K562 (cell line): ENCODE measurements around the gene PCDH12. TPM values are rescaled to one million over a fixed set of nuclear protein-coding genes. Genes with fewer than 3 reads are reported as not detected.

ENCODE experiments used
- ATAC-seq: fragments of 200-7000 bp; cut with Tn5 transposase; 3 replicates; pipeline ENCODE4 v1.9.1; 2020; ENCODE audit warnings: moderate library complexity
- BruUV-seq: library from RNA; stranded (reverse); fragments of 400-500 nt; replicated peaks from 2 replicates; lab custom pipeline; 2021; lab: Mats Ljungman, UMichigan
- CTCF ChIA-PET: fragments of 300-600 bp; formaldehyde crosslinking; extraction: SDS; loops from one replicate; lab custom pipeline; 2021; ENCODE audit warnings: low intra/inter-chr PET ratio; lab: Yijun Ruan, JAX
- POLR2A ChIA-PET: fragments of 300-600, 350-650 bp; sonication (Branson Sonifier 250); formaldehyde crosslinking; extraction: SDS; loops from one replicate; lab custom pipeline; 2021; ENCODE audit warnings: antibody characterized with exemption, inconsistent platforms; lab: Yijun Ruan, JAX
- DNase-seq, 4 experiments: peaks; one replicate each; pipeline versions ENCODE4 v3.0.0 to v3.0.0-alpha.2; 2011 to 2018; ENCODE audit warnings: low spot score in 3 of 4, mixed read lengths in 3 of 4; ENCODE audit errors: extremely low read depth in 1 of 4
- FAIRE-seq: peaks from 2 replicates; lab custom pipeline; 2011; peaks lifted over from hg19 to GRCh38; lab: Jason Lieb, UNC
- H2AFZ ChIP-seq: 2 replicates; pipeline ENCODE4 v1.6.0; 2011; ENCODE audit warnings: low read depth, low read length, control low read depth, inconsistent platforms
- H3K27ac ChIP-seq: fragments of 200-600 bp; 3 replicates; pipeline ENCODE4 v1.8.0; 2011; ENCODE audit warnings: low read depth, mild to moderate bottlenecking, control low read depth, inconsistent platforms, low read length, moderate library complexity, mixed read lengths; ENCODE audit errors: extremely low read depth
- H3K27me3 ChIP-seq, 2 experiments: fragments of 300-600 bp in 1 of 2; 2 replicates in 1 of 2; 3 replicates in 1 of 2; pipeline versions ENCODE4 v1.6.0 to v1.8.0; 2011; ENCODE audit warnings: inconsistent platforms in 2 of 2, low read length in 2 of 2, mild to moderate bottlenecking in 1 of 2, mixed read lengths in 1 of 2, moderate library complexity in 1 of 2; ENCODE audit not compliant: control insufficient read depth in 2 of 2, insufficient read depth in 2 of 2
- H3K36me3 ChIP-seq: fragments of 300-600 bp; 3 replicates; pipeline ENCODE4 v1.8.0; 2011; ENCODE audit warnings: mild to moderate bottlenecking, low read length, inconsistent platforms; ENCODE audit not compliant: control insufficient read depth, insufficient read depth
- H3K4me1 ChIP-seq, 2 experiments: fragments of 200-600 bp in 1 of 2; replicated peaks in 1 of 2; 2 replicates in 1 of 2; 3 replicates in 1 of 2; pipeline versions ENCODE4 v1.5.1 to v1.8.0; 2011; ENCODE audit warnings: inconsistent platforms in 2 of 2, low read length in 2 of 2, mild to moderate bottlenecking in 1 of 2, mixed read lengths in 1 of 2, moderate library complexity in 1 of 2; ENCODE audit not compliant: control insufficient read depth in 2 of 2, insufficient read depth in 2 of 2
- H3K4me2 ChIP-seq: 2 replicates; pipeline ENCODE4 v1.6.1; 2011; ENCODE audit warnings: low read length, control low read depth, inconsistent platforms, mixed read lengths; ENCODE audit not compliant: insufficient read depth
- H3K4me3 ChIP-seq: fragments of 200-600 bp; sonication (generic), shearing (Covaris generic); 2 replicates; pipeline ENCODE4 v1.5.1; 2016; ENCODE audit warnings: control low read depth, inconsistent platforms
- H3K79me2 ChIP-seq: fragments of 200-600 bp; 3 replicates; pipeline ENCODE4 v1.8.0; 2011; ENCODE audit warnings: low read length, inconsistent platforms; ENCODE audit not compliant: control insufficient read depth, insufficient read depth
- H3K9ac ChIP-seq, 2 experiments: 2 replicates each; pipeline versions ENCODE4 v1.6.0 to v1.6.1; 2011; ENCODE audit warnings: low read depth in 2 of 2, low read length in 2 of 2, control low read depth in 1 of 2, inconsistent platforms in 1 of 2, mild to moderate bottlenecking in 1 of 2, mixed read lengths in 1 of 2; ENCODE audit not compliant: insufficient read depth in 1 of 2
- H3K9me1 ChIP-seq: one replicate; pipeline ENCODE4 v1.6.0; 2011; ENCODE audit warnings: inconsistent platforms, mild to moderate bottlenecking, low read length, moderate library complexity; ENCODE audit not compliant: control insufficient read depth, insufficient read depth
- H3K9me3 ChIP-seq: replicated peaks from 2 replicates; pipeline ENCODE4 v1.5.1; 2011; ENCODE audit warnings: low read depth, low read length, inconsistent platforms; ENCODE audit not compliant: control insufficient read depth, insufficient read depth
- H4K20me1 ChIP-seq: replicated peaks from 2 replicates; pipeline ENCODE4 v1.6.1; 2011; ENCODE audit warnings: low read length, inconsistent platforms, mixed read lengths; ENCODE audit not compliant: control insufficient read depth, insufficient read depth
- ARID2 ChIP-seq: fragments of 450-650 bp; IDR thresholded peaks from 2 replicates; pipeline ENCODE4 v1.6.1; 2017; ENCODE audit warnings: antibody characterized with exemption, mild to moderate bottlenecking
- ASH1L ChIP-seq: fragments of 450-650 bp; IDR thresholded peaks from 2 replicates; pipeline ENCODE4 v1.6.1; 2018; ENCODE audit warnings: borderline replicate concordance, mild to moderate bottlenecking, low read depth; ENCODE audit not compliant: partially characterized antibody
- CHD2 ChIP-seq: IDR thresholded peaks from 2 replicates; pipeline ENCODE4 v1.6.1; 2011; ENCODE audit warnings: low read depth, low read length
- HES1 ChIP-seq: fragments of 450-650 bp; IDR thresholded peaks from 2 replicates; pipeline ENCODE4 v1.6.1; 2016; ENCODE audit warnings: low read depth, mild to moderate bottlenecking, moderate library complexity
- HNRNPUL1 ChIP-seq: fragments of 200-400 bp; formaldehyde crosslinking; IDR thresholded peaks from 2 replicates; pipeline ENCODE4 v1.6.1; 2017; ENCODE audit warnings: low read length
- KLF1 ChIP-seq: fragments of 450-650 bp; IDR thresholded peaks from 2 replicates; pipeline ENCODE4 v1.6.1; 2016; ENCODE audit warnings: missing genetic modification characterization, missing compliant biosample characterization
- MAFK ChIP-seq: IDR thresholded peaks from 2 replicates; pipeline ENCODE4 v1.6.1; 2011; ENCODE audit warnings: low read length, improper control_type of control experiment
- MEIS2 ChIP-seq: fragments of 450-650 bp; IDR thresholded peaks from 2 replicates; pipeline ENCODE4 v1.6.1; 2014; ENCODE audit warnings: mild to moderate bottlenecking; ENCODE audit not compliant: partially characterized antibody
- MTA3 ChIP-seq: fragments of 450-650 bp; formaldehyde crosslinking; IDR thresholded peaks from 2 replicates; pipeline ENCODE4 v1.6.1; 2017; ENCODE audit warnings: mild to moderate bottlenecking, borderline replicate concordance
- NONO ChIP-seq, 2 experiments: fragments of 200-400 bp in 1 of 2; fragments of 450-650 bp in 1 of 2; formaldehyde crosslinking in 1 of 2; IDR thresholded peaks; 2 replicates each; pipeline ENCODE4 v1.6.1; 2017; ENCODE audit warnings: low read depth in 2 of 2, mild to moderate bottlenecking in 2 of 2, moderate library complexity in 2 of 2, low read length in 1 of 2
- NRF1 ChIP-seq, 2 experiments: fragments of 450-650 bp; IDR thresholded peaks in 1 of 2; conservative IDR thresholded peaks in 1 of 2; 2 replicates each; pipeline ENCODE4 v1.6.1; 2014; ENCODE audit warnings: mild to moderate bottlenecking in 2 of 2
- POLR3G ChIP-seq: IDR thresholded peaks from 2 replicates; pipeline ENCODE4 v1.6.1; 2011; ENCODE audit not compliant: insufficient read length, insufficient replicate concordance; ENCODE audit errors: extremely low read depth
- POU5F1 ChIP-seq: fragments of 150-350 bp; IDR thresholded peaks from 2 replicates; pipeline ENCODE4 v1.6.1; 2014; ENCODE audit warnings: borderline replicate concordance, low read length, low read depth, mild to moderate bottlenecking; ENCODE audit not compliant: partially characterized antibody
- RB1 ChIP-seq: fragments of 450-650 bp; IDR thresholded peaks from 2 replicates; pipeline ENCODE4 v1.6.1; 2017; ENCODE audit warnings: low read depth, mild to moderate bottlenecking
- TRIM24 ChIP-seq, 2 experiments: fragments of 450-650 bp; IDR thresholded peaks; 2 replicates each; pipeline ENCODE4 v1.6.1; 2016
- ZNF740 ChIP-seq, 3 experiments: fragments of 200-800 bp in 1 of 3; sonication (Bioruptor generic) in 1 of 3; sonication (generic) in 1 of 3; formaldehyde crosslinking in 1 of 3; IDR thresholded peaks; 2 replicates each; pipeline versions ENCODE4 v1.6.1 to v1.8.0; 2016 to 2022; ENCODE audit warnings: mild to moderate bottlenecking in 2 of 3, missing compliant biosample characterization in 2 of 3, missing genetic modification characterization in 2 of 3, missing genetic modification reagents in 1 of 3
- WGBS: fragments of 100-300 bp; shearing (Covaris generic); methylation state at CpG from one replicate; pipeline ENCODE4 v1.1.6; 2016; ENCODE audit warnings: low coverage, mixed read lengths; ENCODE audit not compliant: insufficient coverage; ENCODE audit errors: missing lambda C conversion rate; 5-methylcytosine and 5-hydroxymethylcytosine counted together
- in situ Hi-C: fragments of 300-500 bp; cut with MboI; formaldehyde crosslinking; loops from 4 replicates; pipeline ENCODE4 v1.15.0; 2018; ENCODE audit warnings: inconsistent platforms, mixed read lengths
- intact Hi-C: fragments of 100-400 bp; cut with micrococcal nuclease; formaldehyde crosslinking; loops from 2 replicates; pipeline ENCODE4 v1.14.2; 2022
- polyA plus RNA-seq, 8 experiments: library from polyadenylated mRNA; depleted of rRNA in 4 of 8; stranded (reverse) in 5 of 8; unstranded in 3 of 8; fragments of >200 nt; fragmentation: Nextera tagmentation in 2 of 8; fragmentation: Illumina TruSeq in 1 of 8; extraction: Ambion mirVana in 2 of 8; extraction: Trizol in 1 of 8; gene quantifications; 2 replicates each; pipeline versions ENCODE4 v1.2.1 to v1.2.3, GENCODE V29; 2011 to 2014; ENCODE audit warnings: inconsistent platforms in 1 of 8, missing spikeins in 1 of 8
- total RNA-seq, 7 experiments: library from RNA; depleted of rRNA in 6 of 7; stranded (reverse); fragments of >200 nt in 6 of 7; fragmentation: Illumina TruSeq in 2 of 7; extraction: Trizol in 2 of 7; gene quantifications; 2 replicates each; pipeline versions ENCODE4 v1.2.1 to v1.2.3, GENCODE V29; 2011 to 2021; ENCODE audit warnings: low replicate concordance in 1 of 7
- TF ChIP-seq, protein P1 (sequence below): sonication (generic); formaldehyde crosslinking; IDR thresholded peaks from 2 replicates; pipeline ENCODE4 v1.8.0; 2022; ENCODE audit warnings: mild to moderate bottlenecking, missing genetic modification reagents
- TF ChIP-seq, protein P2 (sequence below): fragments of 250-450 bp; sonication (Bioruptor Pico); IDR thresholded peaks from 2 replicates; pipeline ENCODE4 v1.8.0; 2021; ENCODE audit warnings: moderate library complexity, mild to moderate bottlenecking, inconsistent platforms

Gene PCDH12
- total and polyA plus RNA-seq, 9 of the 15 experiments (the other 6 are each of a cell fraction or from before 2014, with no cell fraction given): 0.01 to 0.04 (median 0.01) TPM; not detected in 4

DNA sequence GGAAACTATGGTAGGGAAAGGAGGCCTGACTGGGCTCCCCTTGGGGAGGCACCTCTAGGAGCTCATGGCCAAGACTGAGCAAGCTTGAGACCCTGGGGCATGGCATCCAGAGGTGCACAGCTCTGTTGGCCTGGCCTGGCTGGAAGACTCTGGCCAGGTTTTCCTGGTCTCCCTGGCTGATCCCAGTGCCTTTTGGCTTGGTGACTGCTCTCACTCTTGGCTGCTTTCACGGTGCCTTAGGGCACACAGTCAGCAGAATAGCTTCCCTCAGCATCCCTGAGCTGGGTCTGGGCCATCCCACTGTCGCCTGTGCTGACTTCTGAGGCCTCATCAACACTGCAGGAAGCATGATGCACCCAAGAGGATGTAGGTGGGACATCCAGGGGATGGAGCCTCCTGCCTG lies 47.7 kb downstream of the PCDH12 start:
- H3K27me3 ChIP-seq: no peaks in the 10 kb centered on the region
- no TSS peak for BruUV-seq
- H3K79me2 ChIP-seq: no peaks in the 10 kb centered on the region
- no peak overlapping the region for H3K4me3 ChIP-seq
- H3K27ac ChIP-seq: no peak overlapping the region
- 9% methylated on average over 2 of the region's 2 CpGs for WGBS
- FAIRE-seq: no peak
- no peak for ATAC-seq
- H3K9me1 ChIP-seq: no peaks in the 10 kb centered on the region
- CTCF ChIA-PET: no interaction called here
- H3K9ac ChIP-seq: no peak overlapping the region
- in situ Hi-C loops: no loop called here
- H4K20me1 ChIP-seq: no peaks in the 10 kb centered on the region
- TF ChIP-seq MAFK: no peak
- no peak for TF ChIP-seq KLF1 (tag)
- TF ChIP-seq POU5F1: no peak
- TF ChIP-seq CHD2: no peak
- TF ChIP-seq, protein P1, sequence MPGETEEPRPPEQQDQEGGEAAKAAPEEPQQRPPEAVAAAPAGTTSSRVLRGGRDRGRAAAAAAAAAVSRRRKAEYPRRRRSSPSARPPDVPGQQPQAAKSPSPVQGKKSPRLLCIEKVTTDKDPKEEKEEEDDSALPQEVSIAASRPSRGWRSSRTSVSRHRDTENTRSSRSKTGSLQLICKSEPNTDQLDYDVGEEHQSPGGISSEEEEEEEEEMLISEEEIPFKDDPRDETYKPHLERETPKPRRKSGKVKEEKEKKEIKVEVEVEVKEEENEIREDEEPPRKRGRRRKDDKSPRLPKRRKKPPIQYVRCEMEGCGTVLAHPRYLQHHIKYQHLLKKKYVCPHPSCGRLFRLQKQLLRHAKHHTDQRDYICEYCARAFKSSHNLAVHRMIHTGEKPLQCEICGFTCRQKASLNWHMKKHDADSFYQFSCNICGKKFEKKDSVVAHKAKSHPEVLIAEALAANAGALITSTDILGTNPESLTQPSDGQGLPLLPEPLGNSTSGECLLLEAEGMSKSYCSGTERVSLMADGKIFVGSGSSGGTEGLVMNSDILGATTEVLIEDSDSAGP: no peak
- TF ChIP-seq ARID2: no peak
- no peak for TF ChIP-seq HNRNPUL1
- no peak for TF ChIP-seq NONO (IDR thresholded peaks at IDR 0.05; ENCODE audit: low read depth in 2 of 2, low read length in 1 of 2)
- TF ChIP-seq RB1: no peak
- TF ChIP-seq ASH1L: no peak
- TF ChIP-seq NRF1 (conservative IDR thresholded peaks at IDR 0.05 in 1 of 2, IDR thresholded peaks at IDR 0.05 in 1 of 2): no peak
- no peak for TF ChIP-seq ZNF740 (CRISPR knock-in tag; IDR thresholded peaks at IDR 0.05)
- no peak for TF ChIP-seq ZNF740 (tag; IDR thresholded peaks at IDR 0.05)
- TF ChIP-seq, protein P2, sequence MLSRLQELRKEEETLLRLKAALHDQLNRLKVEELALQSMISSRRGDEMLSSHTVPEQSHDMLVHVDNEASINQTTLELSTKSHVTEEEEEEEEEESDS (CRISPR knock-in tag): no peak
- TF ChIP-seq MEIS2: no peak
- TF ChIP-seq TRIM24 (IDR thresholded peaks at IDR 0.05): no peak
- no peak for TF ChIP-seq POLR3G
- no peak for TF ChIP-seq MTA3
- no peak for TF ChIP-seq HES1
- POLR2A ChIA-PET: interaction anchor here (0.9 kb wide), 1 partner anchor 27 kb away, joined by 3 read pairs; no protein-coding TSS in a partner anchor
- intact Hi-C loops: no loop called here
- H3K36me3 ChIP-seq: no peaks in the 10 kb centered on the region
- H2AFZ ChIP-seq: no peak overlapping the region
- H3K4me2 ChIP-seq: no peak overlapping the region
- no peaks in the 10 kb centered on the region; the same call in 1 of the 2 replicates for H3K9me3 ChIP-seq
- DNase-seq: no peak
- H3K4me1 ChIP-seq: peaks cover 8 to 10% of the 10 kb centered on the region in 2 experiments; a peak in 4 of 5 replicates
